Immature natural killer cell (primary cell): Measurements from ENCODE around the gene GCGR. TPM values are rescaled to one million over a fixed set of nuclear protein-coding genes. Genes with fewer than 3 reads are reported as not detected.
A peak's percentile ranks its signal among the peaks of the same experiment; 100 is the strongest.

Experiments used
- DNase-seq, 3 donors: peaks; one replicate each; pipeline ENCODE4 v3.0.0; 2022; ENCODE audit warnings: mixed read lengths in 1 of 3
- H3K27ac Mint-ChIP-seq, 6 donors: one replicate each; pipeline ENCODE4 v1.8.0; 2020; ENCODE audit warnings: mixed read lengths in 6 of 6, mild to moderate bottlenecking in 5 of 6, inconsistent platforms in 4 of 6, moderate library complexity in 3 of 6
- H3K27me3 Mint-ChIP-seq, 3 donors: one replicate each; pipeline ENCODE4 v1.8.0; 2020 to 2021; ENCODE audit warnings: low read depth in 3 of 3, mild to moderate bottlenecking in 3 of 3, mixed read lengths in 3 of 3, moderate library complexity in 3 of 3, inconsistent platforms in 1 of 3
- H3K36me3 Mint-ChIP-seq, 3 donors: one replicate each; pipeline ENCODE4 v1.8.0; 2020; ENCODE audit warnings: mixed read lengths in 3 of 3, inconsistent platforms in 2 of 3, mild to moderate bottlenecking in 2 of 3
- H3K4me1 Mint-ChIP-seq, 2 donors: one replicate each; pipeline ENCODE4 v1.8.0; 2020; ENCODE audit warnings: inconsistent platforms in 2 of 2, mild to moderate bottlenecking in 2 of 2, mixed read lengths in 2 of 2, moderate library complexity in 1 of 2
- H3K4me3 Mint-ChIP-seq, 5 donors: one replicate each; pipeline ENCODE4 v1.8.0; 2020; ENCODE audit warnings: mild to moderate bottlenecking in 5 of 5, mixed read lengths in 5 of 5, inconsistent platforms in 3 of 5, moderate library complexity in 3 of 5
- H3K9me3 Mint-ChIP-seq, 6 donors: one replicate each; pipeline ENCODE4 v1.8.0; 2020; ENCODE audit warnings: mild to moderate bottlenecking in 6 of 6, mixed read lengths in 6 of 6, inconsistent platforms in 4 of 6, moderate library complexity in 3 of 6
- polyA plus RNA-seq, 3 donors: library from polyadenylated mRNA; unstranded; fragments of 300-500 nt; fragmentation: Illumina TruSeq; gene quantifications; one replicate each; pipeline ENCODE4 v1.2.3, GENCODE V29; 2021

Gene GCGR
- polyA plus RNA-seq, 3 donors from 2014 or later = not detected

DNA sequence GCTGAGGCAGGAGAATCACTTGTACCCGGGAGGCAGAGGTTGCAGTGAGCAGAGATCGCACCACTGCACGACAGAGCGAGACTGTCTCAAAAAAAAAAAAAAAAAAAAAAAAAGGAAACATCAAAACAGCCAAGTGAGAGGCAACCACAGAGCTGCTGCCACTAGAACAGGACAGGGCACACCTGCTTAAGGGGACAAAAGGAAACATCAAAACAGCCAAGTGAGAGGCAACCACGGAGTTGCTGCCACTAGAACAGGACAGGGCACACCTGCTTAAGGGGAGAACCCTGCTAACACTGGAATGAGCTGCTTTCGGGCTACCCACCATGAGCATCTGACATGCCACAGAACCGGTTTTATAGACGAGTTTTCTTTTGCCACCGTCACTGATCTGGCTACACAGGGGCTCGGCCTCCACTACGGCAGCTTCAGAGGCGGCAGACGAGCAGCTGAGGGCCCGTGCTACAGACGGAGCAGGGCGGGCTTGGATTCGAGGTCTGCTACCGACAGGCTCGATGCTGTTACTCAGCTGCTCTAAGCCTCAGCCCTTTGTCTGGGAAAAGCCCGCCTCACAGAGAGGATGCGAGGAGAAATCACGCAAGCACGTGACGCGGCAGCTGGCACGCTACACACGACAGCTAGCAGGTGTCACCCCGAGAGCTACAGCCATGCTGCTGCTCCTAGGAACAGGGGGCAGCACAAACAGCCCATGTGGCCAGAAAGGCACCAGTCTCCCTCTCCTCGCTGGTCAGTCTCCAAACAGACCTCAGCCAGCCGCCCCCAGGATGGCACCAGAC, 54.4 kb downstream of the GCGR start:
- Mint-ChIP-seq H3K36me3 (peaks cover 0 to 11% (median 3%) of the 10 kb centered on the region in 3 donors), H3K27me3 (peaks cover 9 to 25% (median 10%) of the 10 kb centered on the region in 3 donors), H3K4me1 (peaks cover 38 to 44% of the 10 kb centered on the region in 2 donors), H3K9me3 (peaks cover 0 to 2% (median under 1%) of the 10 kb centered on the region in 6 donors), H3K27ac (no peak overlapping the region), H3K4me3 (peak overlapping the region; percentile 21 to 96 (median 92))
- DNase-seq = no peak

DNA sequence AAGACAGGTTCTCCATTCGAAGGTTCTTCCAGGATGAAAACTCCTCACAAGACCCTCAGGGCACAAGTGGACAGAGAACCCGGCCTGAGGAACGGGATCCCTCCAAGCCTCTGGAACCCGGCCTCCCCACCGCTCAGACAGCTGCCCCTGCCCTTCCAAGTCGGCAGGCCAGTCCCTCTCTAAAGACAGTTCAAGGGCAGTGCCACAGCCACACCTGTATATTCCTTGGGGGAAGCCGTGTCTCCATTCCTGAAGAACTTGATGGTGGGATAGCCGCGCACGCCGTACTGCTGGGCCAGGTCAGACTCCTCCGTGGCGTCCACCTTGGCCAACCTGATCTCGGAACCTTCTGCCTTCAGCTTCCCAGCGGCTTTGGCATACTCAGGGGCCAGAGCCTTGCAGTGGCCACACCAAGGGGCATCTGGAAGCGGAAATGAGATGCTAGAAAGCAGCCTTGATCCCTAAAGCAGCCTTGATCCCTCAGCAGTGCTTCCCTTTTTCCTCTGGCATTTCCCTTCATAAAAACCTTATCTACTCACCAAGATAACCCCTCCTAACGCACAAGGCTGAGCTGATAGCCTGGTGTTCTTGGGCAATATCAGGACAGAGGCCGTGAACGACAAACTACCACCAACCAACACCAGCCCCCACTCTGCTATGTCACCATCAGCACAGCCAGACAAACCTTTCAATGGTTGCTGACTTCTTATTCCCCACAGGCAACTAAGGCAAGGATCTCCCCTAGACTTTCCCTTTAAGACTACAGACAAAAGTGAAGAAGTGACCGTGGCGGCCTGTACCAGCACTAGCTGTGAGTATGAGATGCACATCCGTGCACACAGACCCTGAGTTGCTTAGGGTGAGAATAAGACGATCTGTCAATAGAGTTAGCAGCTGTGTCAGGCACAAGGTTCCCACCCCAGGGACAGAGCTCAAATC, 55.3 kb downstream of the GCGR start:
- Mint-ChIP-seq H3K27me3 (peaks cover 12 to 29% (median 12%) of the 10 kb centered on the region in 3 donors), H3K27ac (peak overlapping the region; percentile 87 to 94 (median 90)), H3K4me3 (peak overlapping the region; percentile 85 to 96 (median 92)), H3K9me3 (peaks cover 0 to 2% (median under 1%) of the 10 kb centered on the region in 6 donors), H3K36me3 (peaks cover 0 to 15% (median 3%) of the 10 kb centered on the region in 3 donors), H3K4me1 (peaks cover 43 to 46% of the 10 kb centered on the region in 2 donors)
- no peak for DNase-seq

DNA sequence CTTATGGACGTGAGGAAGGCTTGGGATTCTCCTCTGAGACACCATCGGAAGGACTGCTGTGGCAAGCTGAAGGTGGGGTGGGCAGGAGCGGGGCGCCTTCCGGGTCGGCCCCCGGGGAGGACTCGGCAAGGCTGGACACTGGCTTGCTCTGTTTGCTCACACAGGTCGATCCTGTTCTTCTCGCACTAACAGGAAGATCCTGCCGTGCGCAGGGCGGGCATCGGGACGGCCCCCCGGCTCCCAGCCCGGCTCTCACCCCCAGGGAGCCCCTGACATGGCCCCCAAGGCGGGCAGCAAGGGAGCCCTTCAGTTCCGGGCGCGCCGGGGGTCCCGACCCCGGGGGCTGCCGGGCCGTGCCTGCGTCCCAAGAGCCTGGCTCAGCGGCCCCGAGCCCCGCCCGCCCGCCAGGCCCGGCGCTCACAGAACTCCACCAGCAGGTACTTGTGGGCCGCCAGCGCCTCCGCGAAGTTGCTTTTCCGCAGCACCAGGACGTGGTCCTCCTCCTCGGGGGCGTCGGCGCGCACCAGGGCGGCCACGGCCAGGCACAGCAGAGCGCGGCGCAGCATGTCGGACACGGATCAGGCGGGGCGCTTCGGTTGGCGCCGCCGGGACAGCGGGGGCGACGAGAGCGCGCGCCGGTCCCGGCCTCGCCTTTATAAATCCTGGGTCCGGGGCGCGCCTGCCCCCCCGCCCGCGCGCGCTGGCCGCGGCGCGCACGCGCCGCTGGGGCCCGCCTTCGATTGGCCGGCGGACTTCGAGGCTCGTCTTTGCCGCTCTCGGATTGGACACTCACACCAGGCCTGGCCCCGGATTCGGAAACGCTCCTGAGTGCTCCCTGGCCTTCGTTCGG, 56.2 kb downstream of the GCGR start, which contains the start of gene P4HB:
P4HB (minus strand) TSS at position 630 of the 850 bp plus-strand sequence; CDS start at position 566, 64 bp downstream.
- peaks cover 0 to 15% (median 3%) of the 10 kb centered on the region in 3 donors for H3K36me3 Mint-ChIP-seq
- no peak for DNase-seq
- peak within 1 kb of the TSS; percentile 93 to 99 (median 98) for H3K27ac Mint-ChIP-seq
- H3K4me1 Mint-ChIP-seq = peaks cover 43 to 46% of the 10 kb centered on the region in 2 donors
- peaks cover 12 to 29% (median 14%) of the 10 kb centered on the region in 3 donors for H3K27me3 Mint-ChIP-seq
- H3K9me3 Mint-ChIP-seq = peaks cover 0 to 2% (median under 1%) of the 10 kb centered on the region in 6 donors
- peak within 1 kb of the TSS; percentile 92 to 96 (median 93) for H3K4me3 Mint-ChIP-seq

DNA sequence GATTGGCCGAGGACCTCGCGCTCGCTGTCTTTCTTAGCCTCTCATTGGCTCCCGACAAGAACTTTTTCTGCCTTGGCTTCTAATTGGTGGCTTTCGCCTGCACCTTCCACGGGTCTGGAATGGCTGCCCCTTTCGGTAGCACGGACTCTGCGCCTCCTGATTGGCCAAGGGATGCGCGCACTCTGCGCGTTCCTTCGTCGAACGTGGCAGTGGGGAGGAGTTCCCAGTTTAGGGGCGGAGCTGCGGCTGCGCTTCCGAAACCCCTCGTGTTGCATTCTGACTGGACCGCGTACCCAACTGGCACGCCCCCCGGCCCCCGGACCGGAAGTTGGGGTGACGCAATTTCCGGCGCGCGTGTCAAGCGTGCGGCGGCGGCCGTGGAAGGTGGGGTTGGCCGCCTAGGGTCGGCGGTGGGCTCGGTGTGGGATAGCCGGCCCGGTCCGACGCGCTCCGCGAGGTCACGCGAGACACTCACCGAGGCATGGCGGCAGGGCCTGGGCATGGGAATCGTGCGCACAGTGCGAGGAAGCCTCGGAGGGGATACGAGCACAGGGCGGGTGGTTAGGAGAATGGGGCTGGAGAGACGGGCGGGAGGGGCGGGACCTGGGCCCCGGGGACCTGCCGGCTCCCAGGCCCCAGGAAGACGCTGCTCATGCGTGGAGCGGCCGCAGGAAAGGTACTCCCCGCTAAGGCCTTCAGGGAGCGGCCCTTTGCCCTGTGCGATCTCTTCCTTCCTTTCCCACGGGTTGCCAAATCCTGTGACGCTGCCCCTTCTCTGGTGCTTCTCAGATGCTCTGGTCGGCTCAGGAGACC, 57.0 kb downstream of the GCGR start:
- Mint-ChIP-seq H3K9me3 (peaks cover 0 to 2% (median under 1%) of the 10 kb centered on the region in 6 donors), H3K36me3 (peaks cover 0 to 12% (median 0%) of the 10 kb centered on the region in 3 donors), H3K27me3 (peaks cover 12 to 34% (median 19%) of the 10 kb centered on the region in 3 donors), H3K4me3 (peak overlapping the region; percentile 88 to 93 (median 92)), H3K4me1 (peaks cover 43 to 47% of the 10 kb centered on the region in 2 donors), H3K27ac (peak overlapping the region; percentile 93 to 99 (median 98))
- peak; percentile 99 to 100 (median 100) for DNase-seq

DNA sequence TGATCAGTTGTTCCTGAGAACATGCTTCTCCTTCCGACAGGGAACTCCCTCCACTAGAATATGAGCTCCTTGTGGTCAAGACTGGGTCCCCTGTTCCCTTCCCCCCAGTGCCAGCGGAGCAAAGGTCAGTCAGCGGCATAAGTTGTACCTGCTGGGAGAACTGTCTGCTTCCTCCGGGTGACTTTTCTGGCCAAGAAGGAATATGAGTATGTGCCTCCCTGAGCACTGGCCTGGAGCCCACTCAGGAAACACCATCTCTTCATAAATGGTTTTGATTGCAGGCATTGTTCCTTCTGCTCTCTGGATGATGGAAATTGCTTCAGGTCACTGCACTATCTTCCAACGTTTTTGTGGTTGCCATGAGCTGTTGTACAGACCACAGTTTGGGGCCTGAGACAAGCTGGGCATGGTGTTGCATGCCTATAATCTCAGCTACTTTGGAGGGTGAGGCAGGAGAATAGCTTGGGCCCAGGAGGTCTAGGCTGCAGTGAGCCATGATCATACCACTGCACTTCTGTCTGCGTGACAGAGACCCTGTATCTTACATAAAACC, 59.2 kb downstream of the GCGR start:
- H3K4me3 Mint-ChIP-seq = peak overlapping the region; percentile 50 to 75 (median 69)
- peaks cover 0 to 2% (median under 1%) of the 10 kb centered on the region in 6 donors for H3K9me3 Mint-ChIP-seq
- peaks cover 18 to 47% (median 29%) of the 10 kb centered on the region in 3 donors for H3K27me3 Mint-ChIP-seq
- peaks cover 0 to 7% (median 0%) of the 10 kb centered on the region in 3 donors for H3K36me3 Mint-ChIP-seq
- peaks cover 48 to 53% of the 10 kb centered on the region in 2 donors for H3K4me1 Mint-ChIP-seq
- peak overlapping the region; percentile 69 to 90 (median 88) for H3K27ac Mint-ChIP-seq
- no peak for DNase-seq

Other genes starting within 250 kb of the GCGR start
- gene NPLOC4, start 167.0 kb upstream of the GCGR start, polyA plus RNA-seq = 10 to 100 TPM; 51.0 to 73.9 (median 60.3) TPM
- under 1 TPM in 2 of 3 donors, not detected in 1; 0.48 to 0.63 TPM for gene TSPAN10, start 167.0 kb upstream of the GCGR start, polyA plus RNA-seq
- gene PDE6G, start 147.6 kb upstream of the GCGR start, polyA plus RNA-seq = 10 to 100 TPM; 75.1 to 98.8 (median 81.4) TPM
- 10 to 100 TPM; 66.4 to 97.9 (median 93.9) TPM for gene OXLD1, start 137.5 kb upstream of the GCGR start, polyA plus RNA-seq
- gene CCDC137, start 137.4 kb upstream of the GCGR start, polyA plus RNA-seq = 10 to 100 TPM in 1 of 3 donors, 1 to 10 TPM in 2; 1.8 to 21.7 (median 6.1) TPM
- gene ARL16, start 120.4 kb upstream of the GCGR start, polyA plus RNA-seq = 10 to 100 TPM; 31.1 to 75.2 (median 61.8) TPM
- gene HGS, start 120.1 kb upstream of the GCGR start, polyA plus RNA-seq = 10 to 100 TPM; 12.4 to 40.4 (median 17.3) TPM
- 10 to 100 TPM; 43.1 to 79.4 (median 58.7) TPM for gene MRPL12, start 100.8 kb upstream of the GCGR start, polyA plus RNA-seq
- 1 to 10 TPM; 5.6 to 7.5 (median 5.9) TPM for gene SLC25A10, start 91.9 kb upstream of the GCGR start, polyA plus RNA-seq
- 100 to 1,000 TPM; 112 to 178 (median 124) TPM for gene MCRIP1, start 29.1 kb downstream of the GCGR start, polyA plus RNA-seq
- gene PPP1R27, start 30.9 kb downstream of the GCGR start, polyA plus RNA-seq = not detected
- 100 to 1,000 TPM; 365 to 534 (median 475) TPM for gene P4HB, start 56.4 kb downstream of the GCGR start, polyA plus RNA-seq
- 100 to 1,000 TPM; 100 to 245 (median 133) TPM for gene ARHGDIA, start 67.2 kb downstream of the GCGR start, polyA plus RNA-seq
- gene ALYREF, start 87.4 kb downstream of the GCGR start, polyA plus RNA-seq = 10 to 100 TPM; 36.2 to 63.3 (median 40.1) TPM
- gene ANAPC11, start 87.6 kb downstream of the GCGR start, polyA plus RNA-seq = 100 to 1,000 TPM; 339 to 578 (median 348) TPM
- not detected for gene NPB, start 98.1 kb downstream of the GCGR start, polyA plus RNA-seq
- gene PCYT2, start 107.2 kb downstream of the GCGR start, polyA plus RNA-seq = 10 to 100 TPM; 44.7 to 59.6 (median 49.5) TPM
- gene SIRT7, start 114.0 kb downstream of the GCGR start, polyA plus RNA-seq = 10 to 100 TPM; 27.2 to 54.7 (median 36.2) TPM
- 1 to 10 TPM; 1.1 to 4.8 (median 1.3) TPM for gene MAFG, start 123.6 kb downstream of the GCGR start, polyA plus RNA-seq
- gene PYCR1, start 133.2 kb downstream of the GCGR start, polyA plus RNA-seq = 1 to 10 TPM; 1.1 to 3.3 (median 1.9) TPM
- not detected for gene MYADML2, start 143.1 kb downstream of the GCGR start, polyA plus RNA-seq
- gene NOTUM, start 157.0 kb downstream of the GCGR start, polyA plus RNA-seq = not detected
- 10 to 100 TPM; 21.1 to 32.9 (median 31.3) TPM for gene ASPSCR1, start 173.5 kb downstream of the GCGR start, polyA plus RNA-seq
- gene CENPX, start 218.7 kb downstream of the GCGR start, polyA plus RNA-seq = 100 to 1,000 TPM in 2 of 3 donors, 10 to 100 TPM in 1; 70.0 to 104 (median 100) TPM
- 1 to 10 TPM; 4.7 to 9.9 (median 5.2) TPM for gene LRRC45, start 219.2 kb downstream of the GCGR start, polyA plus RNA-seq
- not detected for gene RAC3, start 227.5 kb downstream of the GCGR start, polyA plus RNA-seq
- 100 to 1,000 TPM; 144 to 242 (median 165) TPM for gene DCXR, start 233.5 kb downstream of the GCGR start, polyA plus RNA-seq
- gene RFNG, start 247.7 kb downstream of the GCGR start, polyA plus RNA-seq = 1 to 10 TPM; 2.2 to 3.7 (median 3.2) TPM
- 100 to 1,000 TPM; 174 to 212 (median 183) TPM for gene GPS1, start 247.7 kb downstream of the GCGR start, polyA plus RNA-seq